PC-3 (cell line): ENCODE measurements around the gene KIF5C.

Source experiments
- EZH2 ChIP-seq: fragments of 300-600 bp; sonication (generic); IDR thresholded peaks from one replicate; pipeline ENCODE4 v1.6.1; 2017; ENCODE audit warnings: antibody characterized with exemption, mild to moderate bottlenecking, low read length; ENCODE audit not compliant: unreplicated experiment
- TF ChIP-seq, protein P1 (sequence below): fragments of 300-600 bp; sonication (generic); conservative IDR thresholded peaks from 2 replicates; pipeline ENCODE4 v1.5.1; 2017; ENCODE audit warnings: antibody characterized with exemption, low read depth, mild to moderate bottlenecking, low read length

DNA sequence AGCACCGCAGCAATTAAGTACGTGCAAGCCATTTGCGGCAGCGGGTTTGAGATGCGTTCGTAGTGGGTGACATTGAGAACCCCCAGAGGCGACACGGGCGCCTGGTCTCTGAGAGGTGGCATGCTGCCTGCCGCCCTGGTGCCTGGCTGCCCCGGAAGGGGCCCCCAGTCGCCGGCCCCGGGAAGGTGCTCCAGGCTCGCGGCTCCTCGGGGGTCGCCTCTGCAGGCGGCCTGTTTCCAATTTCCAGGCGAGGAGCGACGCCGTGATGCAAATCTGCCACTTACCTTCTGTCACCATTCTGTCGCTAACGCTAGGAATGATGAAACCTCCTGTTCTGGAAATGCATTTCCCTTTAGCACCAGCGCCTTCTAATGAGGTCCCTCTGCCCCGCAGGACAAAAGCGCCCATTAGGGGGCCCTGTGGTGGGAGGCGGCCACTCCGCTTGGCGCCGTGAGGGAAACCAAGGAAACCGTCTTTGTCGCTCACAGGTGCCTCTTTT lies 13.0 kb downstream of the KIF5C start:
- TF ChIP-seq, protein P1, sequence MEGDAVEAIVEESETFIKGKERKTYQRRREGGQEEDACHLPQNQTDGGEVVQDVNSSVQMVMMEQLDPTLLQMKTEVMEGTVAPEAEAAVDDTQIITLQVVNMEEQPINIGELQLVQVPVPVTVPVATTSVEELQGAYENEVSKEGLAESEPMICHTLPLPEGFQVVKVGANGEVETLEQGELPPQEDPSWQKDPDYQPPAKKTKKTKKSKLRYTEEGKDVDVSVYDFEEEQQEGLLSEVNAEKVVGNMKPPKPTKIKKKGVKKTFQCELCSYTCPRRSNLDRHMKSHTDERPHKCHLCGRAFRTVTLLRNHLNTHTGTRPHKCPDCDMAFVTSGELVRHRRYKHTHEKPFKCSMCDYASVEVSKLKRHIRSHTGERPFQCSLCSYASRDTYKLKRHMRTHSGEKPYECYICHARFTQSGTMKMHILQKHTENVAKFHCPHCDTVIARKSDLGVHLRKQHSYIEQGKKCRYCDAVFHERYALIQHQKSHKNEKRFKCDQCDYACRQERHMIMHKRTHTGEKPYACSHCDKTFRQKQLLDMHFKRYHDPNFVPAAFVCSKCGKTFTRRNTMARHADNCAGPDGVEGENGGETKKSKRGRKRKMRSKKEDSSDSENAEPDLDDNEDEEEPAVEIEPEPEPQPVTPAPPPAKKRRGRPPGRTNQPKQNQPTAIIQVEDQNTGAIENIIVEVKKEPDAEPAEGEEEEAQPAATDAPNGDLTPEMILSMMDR = no peak
- TF ChIP-seq EZH2 = no peak
